AG09309 (cell line): ENCODE results near the gene MYO10.

Source experiments
- DNase-seq: peaks from one replicate; pipeline ENCODE4 v3.0.0-alpha.2; 2010; ENCODE audit warnings: low read depth
- H3K4me3 ChIP-seq: 2 replicates; pipeline ENCODE4 v1.5.1; 2011; ENCODE audit warnings: mild to moderate bottlenecking, low read depth, low read length, moderate library complexity; ENCODE audit not compliant: control insufficient read depth
- TF ChIP-seq, protein P1 (sequence below): IDR thresholded peaks from 2 replicates; pipeline ENCODE4 v1.5.1; 2011; ENCODE audit warnings: mild to moderate bottlenecking, low read depth, low read length, inconsistent platforms; ENCODE audit not compliant: insufficient read depth, control insufficient read depth; ENCODE audit errors: missing control alignments

The MYO10 gene

DNA sequence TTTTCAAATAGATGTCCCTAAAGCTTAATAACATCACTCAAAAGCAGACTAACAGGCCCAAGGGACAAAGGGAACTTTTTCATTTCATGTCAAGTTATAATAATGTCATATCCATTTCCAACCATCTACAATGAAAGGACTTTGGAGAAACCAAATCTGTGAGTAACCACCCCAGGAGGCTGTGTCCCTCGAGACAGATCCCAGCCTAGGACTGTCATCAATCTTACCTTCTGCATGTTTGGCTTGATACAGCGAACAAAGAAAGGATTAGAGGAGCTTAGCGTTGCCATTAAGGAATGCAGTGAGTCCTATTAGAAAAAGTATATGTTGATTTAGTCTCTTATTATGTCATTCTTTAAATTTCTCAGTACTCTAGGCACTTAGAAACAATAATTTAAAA is 181.5 kb downstream of the MYO10 start:
- TF ChIP-seq, protein P1, sequence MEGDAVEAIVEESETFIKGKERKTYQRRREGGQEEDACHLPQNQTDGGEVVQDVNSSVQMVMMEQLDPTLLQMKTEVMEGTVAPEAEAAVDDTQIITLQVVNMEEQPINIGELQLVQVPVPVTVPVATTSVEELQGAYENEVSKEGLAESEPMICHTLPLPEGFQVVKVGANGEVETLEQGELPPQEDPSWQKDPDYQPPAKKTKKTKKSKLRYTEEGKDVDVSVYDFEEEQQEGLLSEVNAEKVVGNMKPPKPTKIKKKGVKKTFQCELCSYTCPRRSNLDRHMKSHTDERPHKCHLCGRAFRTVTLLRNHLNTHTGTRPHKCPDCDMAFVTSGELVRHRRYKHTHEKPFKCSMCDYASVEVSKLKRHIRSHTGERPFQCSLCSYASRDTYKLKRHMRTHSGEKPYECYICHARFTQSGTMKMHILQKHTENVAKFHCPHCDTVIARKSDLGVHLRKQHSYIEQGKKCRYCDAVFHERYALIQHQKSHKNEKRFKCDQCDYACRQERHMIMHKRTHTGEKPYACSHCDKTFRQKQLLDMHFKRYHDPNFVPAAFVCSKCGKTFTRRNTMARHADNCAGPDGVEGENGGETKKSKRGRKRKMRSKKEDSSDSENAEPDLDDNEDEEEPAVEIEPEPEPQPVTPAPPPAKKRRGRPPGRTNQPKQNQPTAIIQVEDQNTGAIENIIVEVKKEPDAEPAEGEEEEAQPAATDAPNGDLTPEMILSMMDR, result no peak
- DNase-seq, result no peak
- H3K4me3 ChIP-seq, result no peak overlapping the region

DNA sequence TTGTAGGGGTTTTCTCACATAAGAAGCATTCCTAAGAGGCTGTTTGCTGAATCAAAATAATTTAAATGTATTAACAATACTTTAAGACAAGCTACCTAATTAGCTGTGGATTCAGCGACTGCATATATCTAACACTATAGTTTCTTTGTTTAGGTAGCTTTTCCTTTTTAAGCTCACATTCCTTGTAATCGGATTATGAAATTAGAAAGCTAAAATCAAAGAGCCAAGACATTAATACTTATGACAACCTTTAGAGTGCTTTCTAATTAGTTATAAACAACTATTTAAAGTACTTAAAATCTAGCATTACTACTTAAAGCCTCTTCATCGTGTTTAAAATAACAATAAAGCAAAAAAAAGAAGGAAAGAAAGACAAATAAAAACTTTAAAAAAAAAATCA is 182.0 kb downstream of the MYO10 start:
- no peak overlapping the region for H3K4me3 ChIP-seq
- DNase-seq, result no peak
- TF ChIP-seq, protein P1, result no peak

DNA sequence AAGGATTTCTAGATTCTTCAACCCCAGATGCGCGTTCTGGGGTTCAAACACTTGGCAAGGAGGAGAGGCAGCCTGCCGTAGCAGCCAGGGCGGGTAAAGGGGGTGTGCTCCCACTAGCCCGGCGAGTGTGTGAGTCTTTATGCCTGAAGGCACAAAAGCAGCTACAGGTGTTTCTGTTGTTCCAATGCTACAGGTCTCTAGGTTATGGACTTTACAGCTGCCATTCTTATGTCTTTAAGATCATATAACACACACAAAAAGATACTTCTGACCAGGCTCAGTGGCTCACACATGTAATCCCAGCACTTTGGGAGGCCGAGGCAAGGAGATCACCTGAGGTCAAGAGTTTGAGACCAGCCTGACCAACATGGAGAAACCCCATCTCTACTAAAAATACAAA is 185.6 kb downstream of the MYO10 start:
- H3K4me3 ChIP-seq, result no peak overlapping the region
- TF ChIP-seq, protein P1, result no peak
- no peak for DNase-seq

DNA sequence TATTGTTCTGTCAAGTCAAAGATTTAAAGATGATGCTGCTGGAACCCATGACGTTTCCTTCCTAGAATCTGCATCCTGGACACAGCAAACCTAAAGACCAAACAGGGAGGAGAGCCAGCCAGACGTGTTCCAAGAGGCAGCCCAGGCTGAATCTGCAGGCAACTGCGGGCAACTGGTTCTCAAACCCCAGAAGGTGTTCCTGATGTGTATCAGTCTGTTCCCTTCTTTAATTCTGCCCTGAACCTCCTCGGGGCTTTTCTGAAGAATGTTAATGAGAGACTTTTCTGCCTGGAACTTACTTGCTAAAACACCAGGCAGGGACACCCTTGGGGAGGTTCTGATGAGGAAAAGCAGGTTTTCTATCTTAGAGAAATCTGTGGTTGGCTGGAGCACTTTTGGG is 186.5 kb downstream of the MYO10 start:
- no peak overlapping the region for H3K4me3 ChIP-seq
- DNase-seq, result no peak
- TF ChIP-seq, protein P1, result no peak

DNA sequence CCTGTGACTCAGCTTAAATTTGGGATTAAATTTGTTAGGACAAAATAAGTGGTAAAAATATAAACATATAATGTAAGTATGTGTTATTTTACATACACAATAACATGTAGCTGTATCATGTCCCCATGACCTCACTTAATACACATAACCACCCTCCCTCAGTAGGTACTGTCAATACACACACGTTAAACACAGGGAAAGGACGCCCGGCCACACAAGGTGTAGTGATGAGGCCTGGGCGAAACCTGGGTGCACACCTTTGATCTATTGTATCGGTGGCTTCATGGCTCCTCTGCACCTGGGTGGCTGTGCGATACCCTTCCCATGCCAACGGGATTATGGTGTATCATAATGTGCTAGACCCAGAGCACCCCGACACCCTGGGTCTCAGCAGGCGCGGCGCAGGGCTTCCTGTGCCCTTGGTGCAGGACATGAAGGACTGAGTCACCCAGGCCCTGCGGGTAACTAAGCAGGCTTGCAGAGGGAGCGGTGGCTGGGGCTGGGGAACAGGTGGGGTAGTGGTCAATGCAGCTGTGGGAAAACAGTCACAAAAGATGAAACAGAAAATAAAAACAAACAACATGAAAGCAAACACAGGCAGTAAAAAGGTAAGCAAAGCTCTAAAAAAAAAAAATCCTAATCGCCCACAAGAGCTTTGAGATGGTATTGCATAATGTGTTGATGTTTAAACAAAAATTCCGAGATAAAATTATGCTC is 191.8 kb downstream of the MYO10 start:
- TF ChIP-seq, protein P1, result no peak
- no peak for DNase-seq
- no peak overlapping the region for H3K4me3 ChIP-seq

DNA sequence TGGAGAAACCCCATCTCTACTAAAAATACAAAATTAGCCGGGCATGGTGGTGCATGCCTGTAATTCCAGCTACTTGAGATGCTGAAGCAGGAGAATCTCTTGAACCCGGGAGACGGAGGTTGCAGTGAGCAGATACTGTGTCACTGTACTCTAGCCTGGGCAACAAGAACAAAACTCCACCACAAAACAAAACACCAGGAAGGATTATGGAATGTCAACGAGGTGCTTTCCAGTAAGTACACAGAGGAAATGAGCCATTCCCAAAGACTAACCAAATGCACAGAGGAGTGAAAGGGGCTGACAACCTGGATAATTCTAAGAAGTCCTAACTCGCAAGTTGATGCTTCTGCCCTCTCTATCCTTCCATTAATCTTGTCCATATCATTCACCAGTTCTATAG is 193.2 kb downstream of the MYO10 start:
- no peak for DNase-seq
- no peak overlapping the region for H3K4me3 ChIP-seq
- TF ChIP-seq, protein P1, result no peak

DNA sequence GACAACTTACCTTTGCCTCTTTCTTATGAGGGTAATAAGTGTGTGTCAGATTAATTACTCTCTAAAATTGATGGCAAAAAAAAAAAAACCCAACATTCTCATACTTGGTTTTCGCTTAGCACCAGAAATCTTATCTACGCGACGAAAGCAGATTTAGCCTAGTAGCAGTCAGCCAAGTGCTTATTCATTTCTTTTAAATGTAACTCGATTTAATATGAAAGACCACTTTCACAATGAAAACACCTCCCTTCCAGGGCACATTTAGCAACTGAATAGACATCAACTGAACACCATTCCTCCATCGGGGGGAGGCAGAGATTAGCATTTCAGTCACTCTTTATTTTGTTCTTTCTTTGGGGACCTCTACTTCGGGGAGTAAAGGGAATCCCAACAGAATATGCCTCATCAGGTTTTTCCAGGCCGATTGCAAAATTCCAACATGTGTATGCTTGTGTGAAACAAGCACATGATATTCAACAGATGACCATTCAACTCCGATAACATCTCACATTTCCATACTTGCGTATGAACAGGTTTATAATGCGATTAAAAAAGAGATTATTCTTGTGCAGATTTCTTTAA is 195.2 kb downstream of the MYO10 start:
- TF ChIP-seq, protein P1, result no peak
- H3K4me3 ChIP-seq, result no peak overlapping the region
- no peak for DNase-seq
